DOHH2 (cell line): Measurements from ENCODE around the gene ADCY3.

Experiments used
- H3F3A ChIP-seq: fragments of 200-600 bp; sonication (generic), shearing (Covaris generic); 2 replicates; pipeline ENCODE4 v1.6.0; 2016; ENCODE audit warnings: antibody characterized with exemption, mild to moderate bottlenecking; ENCODE audit not compliant: control insufficient read depth, insufficient read depth
- H3K27ac ChIP-seq: fragments of 200-600 bp; sonication (generic); 2 replicates; pipeline ENCODE4 v1.5.1; 2014; ENCODE audit warnings: low read depth, mild to moderate bottlenecking, low read length, moderate library complexity
- H3K27me3 ChIP-seq: fragments of 200-600 bp; sonication (generic); 2 replicates; pipeline ENCODE4 v1.6.1; 2014; ENCODE audit warnings: mild to moderate bottlenecking, low read length, mixed read lengths; ENCODE audit not compliant: control insufficient read depth
- H3K36me3 ChIP-seq: fragments of 200-600 bp; sonication (generic); 2 replicates; pipeline ENCODE4 v1.6.1; 2014; ENCODE audit warnings: mild to moderate bottlenecking, low read length, moderate library complexity, mixed read lengths; ENCODE audit not compliant: control insufficient read depth
- H3K4me1 ChIP-seq: fragments of 200-600 bp; sonication (generic); 2 replicates; pipeline ENCODE4 v1.6.1; 2014; ENCODE audit warnings: mild to moderate bottlenecking, low read length, mixed read lengths; ENCODE audit not compliant: control insufficient read depth
- H3K4me2 ChIP-seq: fragments of 200-600 bp; sonication (generic); 2 replicates; pipeline ENCODE4 v1.6.0; 2014; ENCODE audit warnings: mild to moderate bottlenecking, low read length, moderate library complexity
- H3K4me3 ChIP-seq: fragments of 200-600 bp; sonication (generic); 2 replicates; pipeline ENCODE4 v1.5.1; 2014; ENCODE audit warnings: mild to moderate bottlenecking, low read length, mixed read lengths
- H3K79me2 ChIP-seq: fragments of 200-600 bp; sonication (generic); 2 replicates; pipeline ENCODE4 v1.6.1; 2014; ENCODE audit warnings: mild to moderate bottlenecking, low read length, mixed read lengths; ENCODE audit not compliant: control insufficient read depth
- H3K9me2 ChIP-seq: fragments of 200-600 bp; sonication (generic); replicated peaks from 2 replicates; pipeline ENCODE4 v1.6.1; 2014; ENCODE audit warnings: mild to moderate bottlenecking, low read length, mixed read lengths; ENCODE audit not compliant: control insufficient read depth
- H3K9me3 ChIP-seq: fragments of 200-600 bp; sonication (generic); 2 replicates; pipeline ENCODE4 v1.6.1; 2014; ENCODE audit warnings: antibody characterized with exemption, low read length, mixed read lengths; ENCODE audit not compliant: control insufficient read depth, insufficient read depth
- H4K20me1 ChIP-seq: fragments of 200-600 bp; sonication (generic); 2 replicates; pipeline ENCODE4 v1.6.0; 2014; ENCODE audit warnings: low read depth, mild to moderate bottlenecking, antibody characterized with exemption, low read length, moderate library complexity; ENCODE audit not compliant: control insufficient read depth, insufficient read depth
- EZH2phosphoT487 ChIP-seq: fragments of 200-600 bp; sonication (generic); IDR thresholded peaks from 2 replicates; pipeline ENCODE4 v1.6.1; 2017; ENCODE audit warnings: borderline replicate concordance, mild to moderate bottlenecking, antibody characterized with exemption, low read length, moderate library complexity, mixed read lengths
- TF ChIP-seq, protein P1 (sequence below): fragments of 200-600 bp; sonication (generic); IDR thresholded peaks from one replicate; pipeline ENCODE4 v1.5.1; 2014; ENCODE audit warnings: antibody characterized with exemption, mild to moderate bottlenecking, low read depth, low read length; ENCODE audit not compliant: poor library complexity, severe bottlenecking

Gene ADCY3

DNA sequence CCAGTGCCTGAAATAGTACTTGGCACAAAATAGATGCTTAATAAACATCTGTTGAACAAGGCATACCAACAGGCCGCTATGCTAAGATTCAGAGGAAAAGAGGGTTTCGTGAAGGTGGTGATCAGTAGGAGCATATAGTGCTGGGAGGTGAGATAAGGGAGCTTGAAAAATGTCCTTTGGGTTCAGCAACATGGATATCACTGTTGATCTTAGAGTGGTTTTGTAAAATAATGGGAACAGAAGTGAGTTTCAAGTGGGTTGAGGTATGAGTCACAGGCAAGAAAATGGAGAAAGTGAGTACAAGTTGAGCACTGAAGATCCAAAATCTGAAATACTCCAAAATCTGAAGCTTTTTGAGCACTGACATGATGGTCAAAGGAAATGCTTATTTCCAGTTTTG lies 122.4 kb downstream of the ADCY3 start:
- no peaks in the 10 kb centered on the region for H3K9me2 ChIP-seq
- H3F3A ChIP-seq: no peaks in the 10 kb centered on the region
- TF ChIP-seq, protein P1, sequence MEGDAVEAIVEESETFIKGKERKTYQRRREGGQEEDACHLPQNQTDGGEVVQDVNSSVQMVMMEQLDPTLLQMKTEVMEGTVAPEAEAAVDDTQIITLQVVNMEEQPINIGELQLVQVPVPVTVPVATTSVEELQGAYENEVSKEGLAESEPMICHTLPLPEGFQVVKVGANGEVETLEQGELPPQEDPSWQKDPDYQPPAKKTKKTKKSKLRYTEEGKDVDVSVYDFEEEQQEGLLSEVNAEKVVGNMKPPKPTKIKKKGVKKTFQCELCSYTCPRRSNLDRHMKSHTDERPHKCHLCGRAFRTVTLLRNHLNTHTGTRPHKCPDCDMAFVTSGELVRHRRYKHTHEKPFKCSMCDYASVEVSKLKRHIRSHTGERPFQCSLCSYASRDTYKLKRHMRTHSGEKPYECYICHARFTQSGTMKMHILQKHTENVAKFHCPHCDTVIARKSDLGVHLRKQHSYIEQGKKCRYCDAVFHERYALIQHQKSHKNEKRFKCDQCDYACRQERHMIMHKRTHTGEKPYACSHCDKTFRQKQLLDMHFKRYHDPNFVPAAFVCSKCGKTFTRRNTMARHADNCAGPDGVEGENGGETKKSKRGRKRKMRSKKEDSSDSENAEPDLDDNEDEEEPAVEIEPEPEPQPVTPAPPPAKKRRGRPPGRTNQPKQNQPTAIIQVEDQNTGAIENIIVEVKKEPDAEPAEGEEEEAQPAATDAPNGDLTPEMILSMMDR: no peak
- no peak for TF ChIP-seq EZH2phosphoT487
- no peak overlapping the region for H3K4me2 ChIP-seq
- no peak overlapping the region for H3K4me3 ChIP-seq
- peaks cover 8% of the 10 kb centered on the region; the same call in 1 of the 2 replicates for H3K9me3 ChIP-seq
- no peak overlapping the region for H3K27ac ChIP-seq
- peaks cover 74% of the 10 kb centered on the region for H3K79me2 ChIP-seq
- H3K36me3 ChIP-seq: peaks cover 68% of the 10 kb centered on the region
- no peaks in the 10 kb centered on the region for H4K20me1 ChIP-seq
- H3K4me1 ChIP-seq: peaks cover 15% of the 10 kb centered on the region
- no peaks in the 10 kb centered on the region for H3K27me3 ChIP-seq

DNA sequence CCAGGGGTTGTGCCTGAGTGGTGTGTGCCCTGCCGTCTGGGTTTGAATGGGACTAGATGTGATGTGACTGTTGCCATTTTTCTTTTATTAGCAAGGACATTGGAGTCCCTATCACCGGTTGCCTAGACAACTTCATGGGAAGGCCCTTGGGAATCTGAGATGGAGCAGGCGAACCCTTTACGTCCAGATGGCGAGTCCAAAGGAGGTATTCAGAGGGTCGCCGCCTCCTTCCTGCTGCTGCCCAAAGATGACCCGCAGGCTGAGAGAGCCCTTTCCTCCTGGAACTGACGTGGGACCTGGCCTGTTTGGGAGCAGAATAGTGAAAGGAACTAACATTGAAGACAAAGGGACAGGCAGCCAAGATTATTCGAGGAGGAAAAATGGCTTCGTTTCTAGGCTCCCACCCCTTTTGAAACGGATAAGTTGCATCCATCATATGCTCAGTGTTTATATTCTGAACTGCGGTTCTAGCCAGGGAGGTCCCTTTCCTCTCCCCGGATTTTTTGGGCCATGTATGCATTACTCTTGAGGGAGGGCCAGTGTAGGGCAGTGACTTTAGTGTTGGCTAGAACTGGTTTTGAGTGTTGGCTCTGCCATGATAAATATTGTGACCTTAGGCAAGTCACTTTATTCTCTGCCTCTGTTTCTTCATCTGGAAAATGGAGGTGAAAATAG lies 126.1 kb downstream of the ADCY3 start:
- Histone ChIP-seq H3K36me3 (peaks cover 56% of the 10 kb centered on the region), H4K20me1 (no peaks in the 10 kb centered on the region), H3K9me2 (no peaks in the 10 kb centered on the region), H3K27me3 (no peaks in the 10 kb centered on the region), H3K4me1 (peaks cover 37% of the 10 kb centered on the region), H3F3A (no peaks in the 10 kb centered on the region), H3K4me3 (peak overlapping the region; percentile 97), H3K4me2 (peak overlapping the region; percentile 97), H3K9me3 (no peaks in the 10 kb centered on the region), H3K27ac (peak overlapping the region; percentile 83), H3K79me2 (peaks cover 59% of the 10 kb centered on the region)
- no peak for TF ChIP-seq EZH2phosphoT487
- TF ChIP-seq, protein P1: no peak

DNA sequence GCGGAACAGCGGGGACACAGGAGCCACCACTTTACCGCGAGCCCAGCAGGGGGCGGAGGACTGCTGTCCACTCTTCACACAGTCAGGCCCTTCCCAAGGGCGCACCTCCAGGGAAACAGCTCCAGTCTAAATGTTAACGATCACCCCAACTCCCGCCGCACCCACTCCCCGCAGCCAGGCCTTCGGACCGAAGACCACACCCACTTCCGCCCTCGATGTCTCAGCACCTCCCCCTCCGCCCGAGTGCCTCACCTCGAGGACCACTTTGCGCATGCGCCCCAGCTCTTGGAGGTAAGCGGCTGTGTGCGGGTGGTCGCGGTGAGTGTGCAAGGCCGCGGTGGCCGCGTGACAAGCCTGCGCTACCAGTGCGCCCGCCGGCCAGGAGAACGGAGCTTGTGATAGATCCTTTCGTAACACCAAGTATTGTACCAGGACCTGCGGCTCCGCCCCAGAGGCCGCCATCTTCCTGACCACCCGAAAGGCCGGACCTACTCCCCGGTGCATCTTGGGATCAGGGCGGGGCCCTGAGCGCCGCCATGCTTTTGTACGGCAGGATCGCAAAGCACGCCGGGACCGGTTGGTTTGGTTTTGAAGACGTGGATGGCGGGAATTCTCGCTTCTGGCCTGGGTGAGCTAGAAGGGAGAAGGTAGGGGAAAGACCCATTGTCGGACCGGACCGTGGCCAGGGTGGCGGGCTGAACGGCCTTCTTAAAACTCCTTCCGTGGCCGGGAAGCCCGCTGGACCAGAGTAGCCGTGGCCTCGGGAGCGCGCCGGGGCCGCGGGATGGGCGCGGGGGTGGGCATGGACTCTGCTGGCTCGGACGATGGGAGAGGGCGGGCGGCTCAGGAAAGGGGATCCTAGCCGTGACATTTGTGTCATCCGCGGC lies 126.9 kb downstream of the ADCY3 start, which contains the start of the genes CENPO and PTRHD1:
TSS of gene CENPO (plus strand) at position 552 of the 887 bp plus-strand sequence. CDS start 495 bp downstream, outside the sequence.
TSS of gene PTRHD1 (minus strand) at position 518 of the 887 bp plus-strand sequence. CDS start at position 504, 14 bp downstream.
- TF ChIP-seq, protein P1: peak; percentile 45
- no peak for TF ChIP-seq EZH2phosphoT487
- no peaks in the 10 kb centered on the region for H3K9me2 ChIP-seq
- H3K79me2 ChIP-seq: peaks cover 51% of the 10 kb centered on the region

More for the DNA sequence above, 126.9 kb downstream of the ADCY3 start, which contains the start of the genes CENPO and PTRHD1:
- Histone ChIP-seq H4K20me1 (no peaks in the 10 kb centered on the region), H3K27me3 (no peaks in the 10 kb centered on the region), H3K4me2 (peak within 1 kb of the TSS; percentile 97), H3F3A (no peaks in the 10 kb centered on the region), H3K27ac (peak within 1 kb of the TSS; percentile 83), H3K9me3 (no peaks in the 10 kb centered on the region), H3K4me1 (peaks cover 37% of the 10 kb centered on the region), H3K4me3 (peak within 1 kb of the TSS; percentile 97), H3K36me3 (peaks cover 48% of the 10 kb centered on the region)
